Lower lobe of right lung (tissue), 2 donors: ENCODE measurements around the gene PLOD2. TPM values are rescaled to one million over a fixed set of nuclear protein-coding genes. Genes with fewer than 3 reads are reported as not detected.

Experiments
- ATAC-seq, 2 donors: fragments of 200-7000 bp; cut with Tn5 transposase; one replicate each; pipeline ENCODE4 v1.9.1; 2020 to 2022; ENCODE audit warnings: mild to moderate bottlenecking in 2 of 2, moderate library complexity in 2 of 2
- DNase-seq: peaks from one replicate; pipeline ENCODE4 v3.0.0-alpha.2; 2020
- H3K27ac ChIP-seq: fragments of 200-600 bp; one replicate; pipeline ENCODE4 v1.8.0; 2022
- H3K27me3 ChIP-seq: fragments of 200-600 bp; one replicate; pipeline ENCODE4 v1.8.0; 2022; ENCODE audit warnings: low read depth
- H3K36me3 ChIP-seq: fragments of 200-600 bp; one replicate; pipeline ENCODE4 v1.8.0; 2022; ENCODE audit warnings: mild to moderate bottlenecking
- H3K4me1 ChIP-seq: fragments of 200-600 bp; one replicate; pipeline ENCODE4 v1.8.0; 2022
- H3K4me3 ChIP-seq: fragments of 200-600 bp; one replicate; pipeline ENCODE4 v1.8.0; 2022; ENCODE audit warnings: mild to moderate bottlenecking
- H3K9me3 ChIP-seq: fragments of 200-600 bp; one replicate; pipeline ENCODE4 v1.8.0; 2022
- CTCF ChIP-seq: fragments of 200-600 bp; IDR thresholded peaks from one replicate; pipeline ENCODE4 v1.8.0; 2022; ENCODE audit warnings: antibody characterized with exemption, mild to moderate bottlenecking
- intact Hi-C: fragments of 100-400 bp; cut with DNase I; formaldehyde crosslinking; loops from one replicate; pipeline ENCODE4 v1.11.0; 2022
- total RNA-seq: library from RNA; stranded (reverse); fragmentation: NEBNext Ultra II Directional; extraction: Animal tissue kit (Norgen Biotek cat#: 25700); gene quantifications from one replicate; pipeline ENCODE4 v1.2.1, GENCODE V29; 2021
- donor health status: DM: no; HTN: yes; CAD: no; lungs with severe emphysema.

PLOD2 gene
- total RNA-seq, 1 donor from 2014 or later, result 17.9 TPM

- intact Hi-C loops, result no loop called here
- Histone ChIP-seq H3K9me3 (no peaks in the 10 kb centered on the region), H3K4me3 (no peak overlapping the region), H3K36me3 (peaks cover 7% of the 10 kb centered on the region), H3K27ac (no peak overlapping the region), H3K4me1 (peaks cover 11% of the 10 kb centered on the region), H3K27me3 (no peaks in the 10 kb centered on the region)
- DNase-seq, result no peak
- no peak for TF ChIP-seq CTCF
- no peak for ATAC-seq
These were observed 35.8 kb upstream of the PLOD2 start for GRCh38 chr3:146196789-146197188.

DNA sequence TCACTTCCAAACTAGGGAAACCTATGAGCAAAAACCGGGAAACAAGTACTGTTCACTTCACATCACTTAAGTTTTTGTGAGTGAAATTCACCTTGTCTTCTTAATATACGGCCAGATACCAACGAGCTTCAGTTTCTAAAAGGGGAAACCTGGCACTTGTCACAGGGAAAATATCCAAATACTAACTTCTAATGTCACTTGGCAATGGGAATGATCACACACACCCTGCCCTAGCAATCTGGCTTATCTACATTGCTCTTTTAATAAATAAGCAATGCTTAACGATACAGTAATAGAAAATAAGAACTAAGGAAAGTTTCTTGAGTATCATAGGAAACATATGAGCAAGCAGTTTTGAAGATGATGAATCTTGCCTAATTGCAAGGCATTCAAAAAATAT, 34.6 kb upstream of the PLOD2 start:
- TF ChIP-seq CTCF, result no peak
- ATAC-seq (no peak), DNase-seq (no peak)
- Histone ChIP-seq H3K9me3 (no peaks in the 10 kb centered on the region), H3K27ac (no peak overlapping the region), H3K4me1 (peaks cover 11% of the 10 kb centered on the region), H3K27me3 (no peaks in the 10 kb centered on the region), H3K4me3 (no peak overlapping the region), H3K36me3 (peaks cover 7% of the 10 kb centered on the region)
- intact Hi-C loops, result no loop called here

- ATAC-seq (no peak), DNase-seq (no peak)
- intact Hi-C loops, result no loop called here
- Histone ChIP-seq H3K4me1 (peaks cover 11% of the 10 kb centered on the region), H3K9me3 (no peaks in the 10 kb centered on the region), H3K4me3 (no peak overlapping the region), H3K27me3 (no peaks in the 10 kb centered on the region), H3K36me3 (peaks cover 7% of the 10 kb centered on the region), H3K27ac (no peak overlapping the region)
- no peak for TF ChIP-seq CTCF
These were observed 34.0 kb upstream of the PLOD2 start for GRCh38 chr3:146195030-146195429.

- Histone ChIP-seq H3K4me1 (peaks cover 11% of the 10 kb centered on the region), H3K4me3 (no peak overlapping the region), H3K27me3 (no peaks in the 10 kb centered on the region), H3K36me3 (peaks cover 7% of the 10 kb centered on the region), H3K27ac (no peak overlapping the region), H3K9me3 (no peaks in the 10 kb centered on the region)
- no peak for TF ChIP-seq CTCF
- intact Hi-C loops, result no loop called here
- DNase-seq (no peak), ATAC-seq (no peak)
These were observed 30.1 kb upstream of the PLOD2 start for GRCh38 chr3:146191051-146191450.

DNA sequence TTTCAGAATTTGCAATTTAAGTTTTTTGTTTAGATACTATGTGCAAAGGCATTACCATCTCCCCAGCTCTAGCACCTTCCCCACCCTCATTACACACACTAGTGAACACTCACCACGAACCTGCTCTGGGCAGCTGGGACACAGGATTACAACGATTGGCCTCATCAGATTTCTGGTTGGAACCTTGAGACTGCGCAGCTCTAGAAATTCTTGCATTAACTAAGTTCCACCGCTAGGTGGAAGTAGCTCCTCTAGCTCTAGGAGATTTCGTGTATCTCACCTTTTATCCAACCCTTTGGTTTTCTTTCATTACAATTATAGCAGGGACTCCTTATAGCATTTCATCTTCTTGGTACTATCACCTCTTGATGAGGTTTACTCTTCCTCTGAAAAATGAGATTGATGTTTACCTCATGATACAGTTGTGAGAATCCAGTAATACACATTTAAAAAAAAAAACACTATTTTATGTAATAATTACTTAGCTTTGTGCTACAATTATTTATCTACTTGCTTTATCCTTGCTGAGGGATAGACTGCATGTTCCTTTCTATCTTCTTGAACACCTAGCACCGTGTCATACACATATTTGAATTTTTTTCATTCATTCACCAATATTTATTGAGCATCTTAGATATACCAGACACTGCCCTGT, 28.7 kb upstream of the PLOD2 start:
- TF ChIP-seq CTCF, result peak; percentile 75
- intact Hi-C loops, result no loop called here
- ATAC-seq, result peak; percentile 70 to 80

More for the DNA sequence above, 28.7 kb upstream of the PLOD2 start:
- H3K4me3 ChIP-seq, result no peak overlapping the region
- no peak for DNase-seq
- H3K9me3 ChIP-seq, result no peaks in the 10 kb centered on the region
- no peak overlapping the region for H3K27ac ChIP-seq
- peaks cover 5% of the 10 kb centered on the region for H3K36me3 ChIP-seq
- no peaks in the 10 kb centered on the region for H3K4me1 ChIP-seq
- H3K27me3 ChIP-seq, result no peaks in the 10 kb centered on the region
